Upper lobe of left lung (tissue), 6 donors: ENCODE data around the gene PLBD2. TPM values are rescaled to one million over a fixed set of nuclear protein-coding genes. Genes with fewer than 3 reads are reported as not detected.

Experiments
- ATAC-seq, 2 donors: fragments of 200-7000 bp; cut with Tn5 transposase; one replicate each; pipeline ENCODE4 v1.9.1; 2022; ENCODE audit warnings: mild to moderate bottlenecking in 2 of 2, moderate library complexity in 2 of 2; ENCODE audit not compliant: low FRiP score in 2 of 2
- DNase-seq, 2 donors: peaks; one replicate each; pipeline ENCODE4 v3.0.0-alpha.2; 2019 to 2020
- H3K27ac ChIP-seq, 4 donors: fragments of 200-600 bp; sonication (generic); one replicate each; pipeline ENCODE4 v1.5.1; 2016 to 2019
- H3K27me3 ChIP-seq, 4 donors: fragments of 200-600 bp; sonication (generic); one replicate each; pipeline ENCODE4 v1.5.1; 2017 to 2019
- H3K36me3 ChIP-seq, 4 donors: fragments of 200-600 bp; sonication (generic); one replicate each; pipeline ENCODE4 v1.5.1; 2016 to 2019
- H3K4me1 ChIP-seq, 4 donors: fragments of 200-600 bp; sonication (generic); one replicate each; pipeline ENCODE4 v1.5.1; 2018 to 2019
- H3K4me3 ChIP-seq, 4 donors: fragments of 200-600 bp; sonication (generic); one replicate each; pipeline ENCODE4 v1.5.1; 2017 to 2019; ENCODE audit warnings: mild to moderate bottlenecking in 2 of 4, moderate library complexity in 1 of 4
- H3K9me3 ChIP-seq, 4 donors: fragments of 200-600 bp; sonication (generic); one replicate each; pipeline ENCODE4 v1.5.1; 2018 to 2019
- CTCF ChIP-seq, 6 experiments: fragments of 450-650 bp in 4 of 6; fragments of 200-600 bp in 2 of 6; sonication (generic) in 2 of 6; IDR thresholded peaks; one replicate each; pipeline ENCODE4 v1.5.1; 2016 to 2019; ENCODE audit warnings: antibody characterized with exemption in 6 of 6
- EP300 ChIP-seq, 4 donors: sonication (generic); formaldehyde crosslinking; IDR thresholded peaks; one replicate each; pipeline ENCODE4 v1.5.1; 2017; ENCODE audit warnings: antibody characterized with exemption in 4 of 4, control low read depth in 2 of 4
- POLR2A ChIP-seq, 4 donors: fragments of 450-650 bp; IDR thresholded peaks; one replicate each; pipeline ENCODE4 v1.5.1; 2016 to 2017; ENCODE audit warnings: antibody characterized with exemption in 4 of 4, mild to moderate bottlenecking in 2 of 4
- POLR2AphosphoS5 ChIP-seq, 2 donors: sonication (generic); formaldehyde crosslinking; IDR thresholded peaks; one replicate each; pipeline ENCODE4 v1.5.1; 2017; ENCODE audit warnings: antibody characterized with exemption in 2 of 2
- WGBS, 2 donors: methylation state at CpG; one replicate each; pipeline ENCODE4 v1.1.5; 2017 to 2018; 5-methylcytosine and 5-hydroxymethylcytosine counted together
- total RNA-seq, 6 donors: library from RNA; depleted of rRNA in 4 of 6; stranded (reverse); fragments of >200 nt in 4 of 6; gene quantifications; one replicate each; pipeline versions ENCODE4 v1.1.0 to v1.2.1, GENCODE V29; 2016 to 2021
- donor health status: DM: no; HTN: no; CAD: no; lungs with moderate emphysema.
- donor health status: DM: no; HTN: yes; CAD: no; lungs with severe emphysema.

The PLBD2 gene
- total RNA-seq, 6 donors from 2014 or later: 19.5 to 60.0 (median 46.4) TPM

DNA sequence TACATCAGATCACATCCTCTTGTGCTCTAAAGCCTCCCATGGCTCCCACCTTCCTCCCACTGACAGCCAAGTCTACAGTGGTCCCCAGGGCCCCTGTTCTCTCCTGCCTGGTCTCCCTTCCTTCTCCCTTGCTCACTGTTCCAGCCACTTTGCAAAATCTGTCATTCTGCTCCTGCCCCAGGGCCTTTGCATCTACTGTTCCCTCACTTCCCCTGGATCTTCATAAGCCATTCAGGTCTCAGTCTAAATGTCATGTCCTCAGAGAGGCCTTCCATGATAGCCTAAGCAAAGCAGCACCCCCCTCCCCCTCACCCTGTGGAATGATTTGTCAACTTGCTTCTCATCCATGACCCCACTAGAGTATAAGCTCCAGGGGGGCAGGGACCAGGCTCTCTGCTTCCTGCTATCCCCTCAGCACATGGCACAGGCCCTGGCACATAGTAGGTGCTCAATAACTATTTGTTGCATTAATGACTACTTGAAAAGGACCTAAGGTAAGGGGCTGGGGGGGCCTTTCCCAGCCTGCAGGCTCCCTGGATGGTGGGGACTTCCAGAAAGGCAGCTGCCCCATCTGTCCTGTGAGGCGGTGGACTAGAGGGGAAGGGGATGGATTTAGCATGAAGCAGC lies 28.5 kb upstream of the PLBD2 start:
- H3K27ac ChIP-seq: peak overlapping the region in 2 of 4 donors; percentile 27 to 33
- DNase-seq (no peak), ATAC-seq (no peak)
- H3K4me1 ChIP-seq: peaks cover 24 to 41% (median 29%) of the 10 kb centered on the region in 4 donors
- H3K36me3 ChIP-seq: peaks cover 0 to 37% (median 13%) of the 10 kb centered on the region in 4 donors
- 100% methylated on average over 1 of the region's 1 CpG for WGBS, 2 donors
- no peak overlapping the region for H3K4me3 ChIP-seq
- no peaks in the 10 kb centered on the region for H3K9me3 ChIP-seq
- no peaks in the 10 kb centered on the region for H3K27me3 ChIP-seq
- no peak for TF ChIP-seq EP300 (IDR thresholded peaks at IDR 0.05)
- no peak for TF ChIP-seq CTCF (IDR thresholded peaks at IDR 0.05)
- TF ChIP-seq POLR2A (IDR thresholded peaks at IDR 0.05): no peak
- no peak for TF ChIP-seq POLR2AphosphoS5 (IDR thresholded peaks at IDR 0.05)

DNA sequence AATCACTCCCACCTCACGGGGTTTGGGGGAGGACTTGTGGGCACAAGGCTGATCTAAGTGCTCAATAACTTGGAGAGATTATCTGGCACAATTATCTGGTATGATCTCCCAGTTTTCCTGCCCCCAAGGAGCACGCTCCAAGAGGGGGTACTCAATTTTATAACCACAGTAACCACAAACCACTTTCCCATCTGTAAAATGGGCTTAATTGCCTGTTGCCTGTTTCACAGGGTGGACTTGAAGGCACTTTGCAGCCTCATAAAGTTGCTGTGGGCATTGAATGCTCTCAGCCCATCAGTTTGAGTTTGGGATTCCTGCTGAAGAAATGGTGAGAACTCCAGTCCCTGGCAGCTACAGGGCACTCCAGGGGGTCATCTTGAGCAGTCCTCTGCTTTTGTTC lies 27.9 kb upstream of the PLBD2 start:
- no peak for ATAC-seq
- no peak overlapping the region for H3K4me3 ChIP-seq
- WGBS, 2 donors: 89 to 98% methylated on average over 2 of the region's 2 CpGs
- no peaks in the 10 kb centered on the region for H3K27me3 ChIP-seq
- peak overlapping the region in 1 of 4 donors; percentile 33 for H3K27ac ChIP-seq
- H3K4me1 ChIP-seq: peaks cover 24 to 46% (median 33%) of the 10 kb centered on the region in 4 donors
- no peak for DNase-seq
- TF ChIP-seq CTCF (IDR thresholded peaks at IDR 0.05) (no peak), EP300 (IDR thresholded peaks at IDR 0.05) (no peak), POLR2A (IDR thresholded peaks at IDR 0.05) (no peak)
- H3K9me3 ChIP-seq: no peaks in the 10 kb centered on the region
- peaks cover 0 to 37% (median 13%) of the 10 kb centered on the region in 4 donors for H3K36me3 ChIP-seq

GRCh38 chr12:113332688-113333417 lies 25.5 kb upstream of the PLBD2 start:
- Histone ChIP-seq H3K27me3 (no peaks in the 10 kb centered on the region), H3K36me3 (peaks cover 0 to 37% (median 13%) of the 10 kb centered on the region in 4 donors), H3K9me3 (no peaks in the 10 kb centered on the region), H3K4me3 (peak overlapping the region in 2 of 4 donors; percentile 71 to 78), H3K27ac (peak overlapping the region in 2 of 4 donors; percentile 11 to 92), H3K4me1 (peaks cover 21 to 38% (median 30%) of the 10 kb centered on the region in 4 donors)
- DNase-seq (no peak), ATAC-seq (no peak)
- TF ChIP-seq POLR2A (IDR thresholded peaks at IDR 0.05): no peak
- TF ChIP-seq POLR2AphosphoS5 (IDR thresholded peaks at IDR 0.05): no peak
- TF ChIP-seq EP300 (IDR thresholded peaks at IDR 0.05): no peak
- no peak for TF ChIP-seq CTCF (IDR thresholded peaks at IDR 0.05)
- 85 to 88% methylated on average over 8 to 17 of the region's 17 CpGs for WGBS, 2 donors

DNA sequence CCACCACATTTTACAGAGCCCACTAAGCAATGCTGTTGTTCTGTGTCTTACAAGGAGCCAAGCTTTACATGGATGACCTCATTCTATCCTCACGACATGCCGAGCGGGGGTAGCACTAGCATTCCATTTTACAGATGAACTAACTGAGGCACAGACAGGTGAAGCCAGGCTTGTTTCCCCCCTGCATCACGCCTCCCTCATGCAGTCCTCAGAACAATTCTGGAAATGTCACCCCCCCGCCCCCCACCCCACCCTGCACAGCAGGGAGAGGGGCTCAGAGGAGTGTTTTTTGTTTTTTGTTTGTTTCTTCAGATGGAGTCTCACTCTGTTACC lies 25.0 kb upstream of the PLBD2 start:
- ATAC-seq (no peak), DNase-seq (no peak)
- Histone ChIP-seq H3K36me3 (peaks cover 0 to 37% (median 12%) of the 10 kb centered on the region in 4 donors), H3K9me3 (no peaks in the 10 kb centered on the region), H3K27ac (peak overlapping the region in 2 of 4 donors; percentile 11 to 92), H3K27me3 (no peaks in the 10 kb centered on the region), H3K4me3 (peak overlapping the region in 3 of 4 donors; percentile 71 to 91 (median 78)), H3K4me1 (peaks cover 21 to 38% (median 30%) of the 10 kb centered on the region in 4 donors)
- WGBS, 2 donors: 60 to 84% methylated on average over 1 to 5 of the region's 5 CpGs
- TF ChIP-seq CTCF (IDR thresholded peaks at IDR 0.05): no peak
- no peak for TF ChIP-seq POLR2A (IDR thresholded peaks at IDR 0.05)
- TF ChIP-seq EP300 (IDR thresholded peaks at IDR 0.05): no peak
- TF ChIP-seq POLR2AphosphoS5 (IDR thresholded peaks at IDR 0.05): no peak
